ENCODE results near the gene CST8.

Gene CST8

GRCh38 chr20:23479043-23479442 is 11.9 kb upstream of the CST8 start:
- ATAC-seq = no peak
- no peak for TF ChIP-seq CSDC2 (CRISPR knock-in tag; IDR thresholded peaks at IDR 0.05)
- no peak for TF ChIP-seq OSR1 (CRISPR knock-in tag; IDR thresholded peaks at IDR 0.05)
- no peak for TF ChIP-seq ISL1 (CRISPR knock-in tag; IDR thresholded peaks at IDR 0.05)
- no peak for TF ChIP-seq BACH2 (CRISPR knock-in tag; IDR thresholded peaks at IDR 0.05; ENCODE audit: borderline replicate concordance)
- TF ChIP-seq ZNF8 (CRISPR knock-in tag; IDR thresholded peaks at IDR 0.05) = no peak
- TF ChIP-seq PATZ1 (CRISPR knock-in tag; IDR thresholded peaks at IDR 0.05; ENCODE audit: borderline replicate concordance) = no peak
- no peak for TF ChIP-seq ESRRG (CRISPR knock-in tag; IDR thresholded peaks at IDR 0.05)
- TF ChIP-seq ARNTL (CRISPR knock-in tag; IDR thresholded peaks at IDR 0.05; ENCODE audit: borderline replicate concordance, low read depth) = no peak
- no peak for TF ChIP-seq CSRNP3 (CRISPR knock-in tag; IDR thresholded peaks at IDR 0.05)

- TF ChIP-seq POU6F1 (CRISPR knock-in tag; IDR thresholded peaks at IDR 0.05; ENCODE audit: borderline replicate concordance, low read depth) = no peak
Measured at GRCh38 chr20:23482138-23482537, 8.8 kb upstream of the CST8 start.

GRCh38 chr20:23484081-23484480 is 6.8 kb upstream of the CST8 start:
- ATAC-seq = no peak
- TF ChIP-seq RARB (CRISPR knock-in tag; IDR thresholded peaks at IDR 0.05) = no peak

More at GRCh38 chr20:23482138-23482537, 8.8 kb upstream of the CST8 start:
- no peak for ATAC-seq

- ATAC-seq = no peak
- TF ChIP-seq OSR1 (CRISPR knock-in tag; IDR thresholded peaks at IDR 0.05) (no peak), TOX (CRISPR knock-in tag; IDR thresholded peaks at IDR 0.05; ENCODE audit: borderline replicate concordance) (no peak), CREB5 (CRISPR knock-in tag; IDR thresholded peaks at IDR 0.05; ENCODE audit: low read depth) (no peak), SNAI2 (CRISPR knock-in tag; IDR thresholded peaks at IDR 0.05) (no peak), TCF4 (CRISPR knock-in tag; IDR thresholded peaks at IDR 0.05; ENCODE audit: borderline replicate concordance) (no peak), ISL1 (CRISPR knock-in tag; IDR thresholded peaks at IDR 0.05) (no peak), POU6F1 (CRISPR knock-in tag; IDR thresholded peaks at IDR 0.05; ENCODE audit: borderline replicate concordance, low read depth) (no peak), BACH2 (CRISPR knock-in tag; IDR thresholded peaks at IDR 0.05; ENCODE audit: borderline replicate concordance) (no peak), RARB (CRISPR knock-in tag; IDR thresholded peaks at IDR 0.05) (no peak), GLIS3 (CRISPR knock-in tag; IDR thresholded peaks at IDR 0.05) (no peak), CSRNP3 (CRISPR knock-in tag; IDR thresholded peaks at IDR 0.05) (no peak), ZNF70 (CRISPR knock-in tag; IDR thresholded peaks at IDR 0.05) (no peak), ZFP30 (CRISPR knock-in tag; IDR thresholded peaks at IDR 0.05) (no peak), ZC3H10 (CRISPR knock-in tag; IDR thresholded peaks at IDR 0.05) (no peak), ZFP3 (CRISPR knock-in tag; IDR thresholded peaks at IDR 0.05) (no peak), ARNTL (CRISPR knock-in tag; IDR thresholded peaks at IDR 0.05; ENCODE audit: borderline replicate concordance, low read depth) (no peak), ZNF565 (CRISPR knock-in tag; conservative IDR thresholded peaks at IDR 0.05; ENCODE audit: low read depth) (no peak)
Measured at GRCh38 chr20:23488470-23488869, 2.4 kb upstream of the CST8 start.

Measured in SK-N-SH treated with all-trans-retinoic acid at 6 μM for 48 hours (cell line).